Measurements from ENCODE around the gene C2orf78.
A peak's percentile ranks its signal among the peaks of the same experiment; 100 is the strongest.
"Not testable (repeated sequence)": the region's sequence is repeated elsewhere in the genome, so short reads cannot be mapped to it uniquely, and the experiment has no call there.

The C2orf78 gene

GRCh38 chr2:73783883-73784282 is at the start of gene C2orf78:
Gene C2orf78 (plus strand): TSS chr2:73784183. CDS start chr2:73784310, 127 bp downstream.
- not testable (repeated sequence) for DNase-seq (ENCODE audit: low read depth)

DNA sequence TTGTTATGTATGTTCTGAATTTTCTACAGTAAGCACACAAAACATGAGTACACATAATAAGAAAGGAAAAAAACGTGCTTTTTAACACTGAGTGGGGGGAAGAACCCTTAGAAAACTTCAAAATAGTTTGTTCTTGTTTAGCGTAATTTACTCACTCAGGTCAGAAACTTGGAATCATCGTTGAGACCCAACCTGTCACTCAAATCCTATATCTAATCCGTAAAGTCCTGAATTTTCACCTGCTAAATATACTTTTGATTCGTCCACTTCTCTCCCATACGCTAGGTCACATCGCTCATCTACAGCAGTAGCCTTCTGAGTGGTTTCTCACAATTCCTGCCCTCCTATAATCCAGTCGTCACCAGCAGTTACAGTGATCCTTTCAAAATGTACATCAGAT is 47.6 kb upstream of the C2orf78 start:
- DNase-seq (ENCODE audit: low read depth) = no peak

GRCh38 chr2:73736855-73737779 is 46.9 kb upstream of the C2orf78 start, which contains the start of gene TPRKB:
Gene TPRKB (minus strand): TSS chr2:73737345. CDS start chr2:73734569, 2,776 bp downstream.
- DNase-seq (ENCODE audit: low read depth) = peak; percentile 89

DNA sequence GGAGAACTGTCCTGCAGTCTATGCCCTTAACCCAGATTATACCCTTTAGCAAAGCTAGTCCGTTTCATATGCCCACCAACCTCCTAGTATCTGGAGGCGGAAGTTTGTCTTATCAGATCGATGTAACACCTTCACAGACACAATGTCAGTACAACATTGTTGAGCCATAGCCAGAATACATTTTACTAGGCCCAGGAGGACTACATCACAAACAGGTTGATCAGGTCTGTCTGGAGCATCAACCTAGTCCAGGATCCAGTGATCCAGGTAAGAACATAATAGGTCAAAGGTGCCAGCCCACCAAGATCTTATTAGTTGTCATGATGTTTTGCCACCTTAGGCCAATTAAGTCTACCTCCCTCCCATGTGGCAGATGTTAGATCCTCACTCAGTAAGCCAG is 44.9 kb upstream of the C2orf78 start:
- no peak for DNase-seq (ENCODE audit: low read depth)

- DNase-seq (ENCODE audit: low read depth) = no peak
Measured at GRCh38 chr2:73740767-73741166, 43.2 kb upstream of the C2orf78 start.

DNA sequence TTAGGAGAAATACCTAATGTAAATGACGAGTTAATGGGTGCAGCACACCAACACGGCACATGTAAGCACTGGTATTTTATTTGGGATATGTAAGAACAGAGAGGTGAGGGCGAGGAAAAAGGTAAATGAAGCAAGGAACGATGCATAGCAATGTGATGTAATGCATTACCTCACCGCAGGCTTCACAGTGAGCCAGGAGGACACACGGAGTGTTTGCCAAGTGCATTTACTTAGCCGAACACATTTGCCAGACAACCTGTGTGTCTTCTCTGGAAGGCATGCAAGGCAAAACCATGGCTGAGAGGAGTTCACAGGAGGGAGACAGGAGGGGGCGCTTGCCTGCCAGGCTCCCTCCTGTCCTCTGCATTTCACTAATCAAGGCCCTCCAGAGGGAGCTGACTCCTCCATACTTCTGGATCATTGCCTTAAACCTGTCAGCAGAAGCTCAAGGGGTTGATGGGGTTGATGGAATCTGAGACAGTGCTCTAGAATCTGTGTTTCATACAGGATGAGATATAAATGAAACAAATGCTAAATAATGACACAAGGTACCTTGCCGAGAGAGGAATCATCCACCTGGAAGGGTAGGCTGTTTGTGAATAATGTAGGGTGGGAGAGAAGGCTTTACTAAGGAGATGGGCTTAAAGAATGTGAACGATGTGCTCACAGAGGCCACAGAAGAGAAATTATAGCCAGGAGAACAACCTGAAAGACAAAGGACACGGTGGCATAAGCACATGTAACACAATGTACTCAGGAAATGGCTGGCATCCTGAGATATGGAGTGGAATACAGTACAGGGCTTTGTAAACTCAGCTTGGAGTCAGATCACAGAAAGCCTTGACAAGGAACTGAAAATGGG is 37.7 kb upstream of the C2orf78 start:
- DNase-seq (ENCODE audit: low read depth) = no peak

- no peak for DNase-seq (ENCODE audit: low read depth)
Measured at GRCh38 chr2:73746877-73747208, 37.1 kb upstream of the C2orf78 start.

DNA sequence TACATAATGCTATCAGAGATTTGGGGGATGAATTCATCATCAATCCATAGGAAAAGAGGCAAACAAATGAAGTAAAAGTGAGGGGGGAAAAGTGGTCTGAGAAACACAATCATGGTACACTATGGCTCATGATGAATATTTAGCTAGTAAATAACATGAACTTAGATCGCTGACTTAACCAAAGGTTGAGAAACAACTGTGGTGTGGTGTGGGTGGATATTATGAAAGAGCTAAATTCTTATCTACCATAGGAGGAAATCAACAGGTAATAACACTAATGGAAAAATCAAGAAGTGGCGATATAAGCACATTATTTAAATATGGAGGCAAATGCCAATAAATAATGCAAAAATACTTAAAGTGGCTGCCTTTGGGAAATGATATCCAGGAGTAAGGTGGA is 34.7 kb upstream of the C2orf78 start:
- no peak for DNase-seq (ENCODE audit: low read depth)

- DNase-seq (ENCODE audit: low read depth) = not testable (repeated sequence)
Measured at GRCh38 chr2:73754332-73754731, 29.7 kb upstream of the C2orf78 start.

DNA sequence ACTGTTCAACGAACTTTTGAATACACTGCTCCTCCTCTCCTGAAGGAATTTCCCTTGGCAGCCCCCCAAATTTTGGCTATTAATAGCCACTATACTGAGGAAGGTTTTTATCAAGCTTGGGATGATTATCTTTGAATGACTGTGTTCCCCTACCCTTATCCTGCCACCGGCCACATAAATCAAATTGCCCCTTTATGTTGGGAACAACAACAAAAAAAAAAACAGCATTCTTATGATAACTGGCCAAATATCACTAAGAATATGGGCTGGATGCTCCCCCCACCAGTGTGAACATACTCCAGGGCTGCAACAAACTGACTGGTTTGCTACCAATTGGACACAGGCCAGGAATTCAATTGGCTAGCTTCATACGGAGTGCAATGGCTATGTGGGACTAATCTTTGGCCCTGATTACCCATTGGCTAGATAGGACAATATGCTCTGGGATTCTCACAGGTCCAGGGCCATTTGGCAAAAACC is 24.7 kb upstream of the C2orf78 start:
- no peak for DNase-seq (ENCODE audit: low read depth)

DNA sequence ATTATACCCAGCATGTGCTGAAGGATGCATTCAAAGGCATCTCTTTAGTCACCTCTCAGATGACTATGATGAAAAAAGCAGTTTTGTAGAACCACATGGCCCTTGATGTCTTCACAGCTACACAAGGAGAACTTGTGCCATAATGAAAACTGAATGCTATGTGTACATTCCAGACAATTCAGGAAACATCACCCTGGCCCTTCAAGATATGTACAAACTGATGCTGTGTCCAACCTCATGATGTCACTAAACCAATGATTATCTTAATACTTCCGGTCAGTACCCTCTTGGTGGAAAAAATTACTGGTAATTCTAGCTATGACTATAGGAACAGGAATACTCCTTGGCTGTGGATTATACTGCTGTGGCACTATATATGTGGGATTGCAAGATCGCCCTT is 24.1 kb upstream of the C2orf78 start:
- DNase-seq (ENCODE audit: low read depth) = no peak

DNA sequence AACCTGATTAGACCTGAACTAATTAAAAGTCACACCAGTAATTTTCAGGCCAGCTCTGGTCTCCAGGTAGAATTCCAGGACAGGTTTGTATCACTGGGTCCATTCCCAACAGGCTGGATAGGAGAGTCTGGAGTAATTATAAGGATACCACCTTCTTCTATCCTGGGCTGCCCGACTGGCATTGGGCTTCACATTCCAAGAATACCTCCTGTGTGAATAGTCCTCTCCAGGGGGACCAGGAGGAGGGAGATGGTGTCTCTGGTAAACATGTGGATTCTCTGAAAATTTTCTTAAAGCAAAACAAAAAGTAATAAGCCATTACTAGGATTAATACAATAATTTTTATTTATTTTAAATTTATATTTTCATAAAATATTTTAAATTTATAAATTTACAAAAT is 21.4 kb upstream of the C2orf78 start:
- no peak for DNase-seq (ENCODE audit: low read depth)

- DNase-seq (ENCODE audit: low read depth) = no peak
Measured at GRCh38 chr2:73764945-73765344, 19.0 kb upstream of the C2orf78 start.

DNA sequence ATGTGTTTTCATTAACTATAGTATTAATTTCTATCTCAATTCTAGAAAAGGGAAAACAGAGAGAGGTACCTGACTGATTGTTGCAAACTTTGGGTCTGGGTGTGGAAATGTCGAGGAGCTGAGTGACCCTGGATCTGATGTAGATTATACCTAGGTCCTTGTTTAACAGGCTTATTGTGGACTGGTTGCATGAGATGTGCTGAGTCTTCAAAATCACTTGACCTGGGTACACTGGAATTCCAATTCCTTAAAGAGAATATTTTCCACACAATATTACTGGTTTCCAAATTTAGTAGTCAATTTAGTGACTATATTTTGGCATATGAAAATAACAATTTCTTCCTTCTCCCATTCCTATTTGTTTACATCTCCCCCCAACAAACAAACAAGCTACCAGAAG is 17.6 kb upstream of the C2orf78 start:
- no peak for DNase-seq (ENCODE audit: low read depth)

DNA sequence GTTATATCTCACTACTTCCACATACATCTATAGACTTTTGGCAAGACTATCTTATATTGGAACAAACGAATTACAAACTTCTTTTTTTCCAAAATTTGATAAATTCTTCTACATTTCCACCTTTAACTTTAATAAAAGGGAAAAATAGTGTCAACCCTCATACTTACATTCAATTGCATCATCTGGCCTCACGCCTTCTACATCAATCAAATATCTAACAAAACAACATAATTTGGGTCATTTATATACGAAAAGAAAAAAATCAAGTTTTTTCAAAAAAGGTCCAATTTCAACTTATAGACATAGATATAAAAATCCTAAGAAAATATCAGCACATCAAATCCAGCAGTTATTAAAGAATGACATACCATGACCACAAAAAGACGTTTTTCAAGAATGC is 17.0 kb upstream of the C2orf78 start:
- DNase-seq (ENCODE audit: low read depth) = no peak

DNA sequence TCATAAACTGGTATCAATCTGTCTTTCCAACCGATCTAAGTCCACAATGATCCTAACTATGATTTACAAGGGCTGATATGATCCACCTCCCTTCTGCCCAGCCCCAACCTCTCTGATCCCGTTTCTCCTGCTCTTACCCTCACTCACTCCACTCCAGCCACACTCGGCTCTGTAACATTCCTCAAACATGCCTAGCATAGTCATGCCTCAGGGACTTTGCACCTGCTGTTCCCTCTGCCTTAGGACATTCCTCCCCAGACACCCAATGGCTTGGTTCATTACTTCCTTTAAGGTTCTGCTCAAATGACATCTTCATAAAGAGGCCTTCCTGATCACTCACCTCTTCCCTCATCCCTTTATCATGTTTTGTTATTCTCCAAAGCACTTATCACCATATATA is 13.3 kb upstream of the C2orf78 start:
- DNase-seq (ENCODE audit: low read depth) = no peak

DNA sequence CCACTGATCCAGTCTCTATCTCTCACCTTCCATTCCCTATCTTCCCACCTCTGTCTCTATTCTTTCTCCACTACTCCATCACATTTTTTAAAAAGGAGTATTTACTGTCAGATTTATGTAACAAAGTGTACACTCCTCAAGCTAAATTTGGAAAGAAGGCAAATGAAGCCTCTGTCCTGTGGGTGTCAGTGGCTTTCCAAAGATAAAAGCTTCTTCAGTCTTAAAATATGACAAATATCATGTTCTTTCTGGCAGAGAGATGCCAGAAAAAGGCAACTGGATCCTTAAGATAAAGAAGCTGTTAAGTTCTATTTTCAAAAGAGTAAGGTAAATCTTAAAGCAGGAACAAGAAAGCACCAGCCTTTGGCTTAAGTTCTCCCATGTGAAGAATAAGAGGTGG is 11.2 kb upstream of the C2orf78 start:
- DNase-seq (ENCODE audit: low read depth) = no peak

GRCh38 chr2:73776381-73776780 is 7.6 kb upstream of the C2orf78 start:
- DNase-seq (ENCODE audit: low read depth) = no peak

DNA sequence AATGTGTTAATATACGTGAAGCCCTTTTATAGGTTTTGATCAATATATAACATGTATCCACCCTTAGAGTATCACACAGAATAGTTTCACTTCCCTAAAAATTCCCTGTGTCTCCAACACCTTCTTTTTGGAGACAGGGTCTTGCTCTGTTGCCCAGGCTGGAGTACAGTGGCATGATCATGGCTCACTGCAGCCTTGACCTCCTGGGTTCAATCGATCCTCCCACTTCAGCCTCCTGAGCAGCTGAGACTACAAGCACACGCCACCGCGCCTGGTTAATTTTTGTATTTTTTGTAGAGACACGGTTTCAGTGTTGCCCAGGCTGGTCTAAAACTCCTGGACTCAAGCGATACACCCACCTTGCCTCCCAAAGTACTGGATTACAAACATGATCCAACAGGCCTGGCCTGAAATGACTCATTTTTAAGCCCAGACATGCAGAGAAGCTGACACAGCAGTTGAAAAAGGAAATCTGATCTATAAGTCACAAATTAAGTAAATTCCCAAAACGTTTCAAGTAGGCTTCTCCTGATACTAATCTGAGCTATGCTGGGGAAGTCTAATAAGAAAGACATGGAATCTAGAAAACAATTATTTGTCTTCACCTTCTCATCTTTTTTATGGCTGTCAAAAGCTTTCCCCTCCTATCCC is 7.0 kb upstream of the C2orf78 start:
- no peak for DNase-seq (ENCODE audit: low read depth)

DNA sequence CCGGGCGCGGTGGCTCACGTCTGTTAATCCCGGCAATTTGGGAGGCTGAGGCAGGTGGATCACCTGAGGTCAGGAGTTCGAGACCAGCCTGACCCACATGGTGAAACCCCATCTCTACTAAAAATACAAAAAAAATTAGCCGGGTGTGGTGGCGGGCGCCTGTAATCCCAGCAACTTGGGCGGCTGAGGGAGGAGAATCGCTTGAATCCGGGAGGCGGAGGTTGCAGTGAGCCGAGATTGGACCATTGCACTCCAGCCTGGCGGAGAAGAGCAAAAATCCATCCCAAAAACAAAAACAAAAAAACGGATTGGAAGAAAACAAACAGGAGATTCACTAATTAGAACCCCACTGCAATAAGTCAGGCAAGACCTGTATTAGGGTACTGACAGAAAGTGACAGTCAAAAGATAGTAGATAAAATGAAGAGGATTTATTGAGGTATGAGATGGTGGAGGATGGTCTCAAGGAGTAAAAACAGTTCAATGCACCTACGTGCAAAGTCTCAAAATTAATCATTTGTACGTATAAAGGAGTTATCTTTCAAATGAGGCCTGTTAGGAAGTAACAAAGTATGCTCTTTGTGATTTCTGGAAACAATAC is 5.0 kb upstream of the C2orf78 start:
- DNase-seq (ENCODE audit: low read depth) = not testable (repeated sequence)

DNA sequence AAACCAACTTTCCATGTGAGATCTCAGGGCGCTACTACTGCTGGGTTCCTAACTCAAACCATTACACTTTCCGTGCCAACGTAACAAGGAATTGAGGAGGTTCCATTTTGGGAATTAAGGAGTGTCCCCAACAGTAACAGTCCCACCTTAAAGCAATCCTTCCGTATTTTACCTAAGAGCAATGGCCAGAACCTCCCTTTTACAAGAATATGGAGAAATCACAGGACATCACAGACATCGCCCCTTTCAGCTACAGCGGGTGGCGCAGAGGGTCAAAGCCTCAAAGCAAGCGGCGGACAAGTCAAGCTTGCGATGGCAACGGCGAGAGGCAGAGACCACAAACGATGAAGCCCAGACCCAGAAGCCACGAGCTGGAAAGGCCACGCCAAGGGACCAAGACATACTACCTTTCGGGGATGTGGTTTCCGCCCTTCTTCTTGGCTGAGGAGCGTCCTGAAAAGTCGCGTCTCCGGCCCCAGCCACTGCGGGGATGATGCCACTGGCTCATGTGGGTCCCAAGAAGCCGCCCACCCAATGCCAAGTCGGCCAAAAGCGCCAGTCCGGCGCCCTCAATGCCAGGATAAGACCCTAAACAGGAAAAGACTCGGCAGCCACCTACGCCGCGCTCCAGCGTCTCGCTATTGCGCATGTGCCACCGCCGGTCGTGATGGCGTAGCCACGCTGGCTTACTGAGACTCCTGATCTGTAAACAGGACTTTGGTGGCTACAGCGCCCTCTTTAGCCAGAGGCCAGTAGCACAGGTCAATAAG is 4.3 kb upstream of the C2orf78 start, which contains the start of gene DUSP11:
Gene DUSP11, minus strand, starts transcription at position 637 of the 770 bp plus-strand sequence. Its CDS starts 129 bp downstream, at position 508.
- peak; percentile 95 for DNase-seq (ENCODE audit: low read depth)

Data from stimulated activated CD8-positive, alpha-beta memory T cell treated with anti-CD3 and anti-CD28 coated beads, Interleukin-12 subunit alpha, Interleukin-12 subunit beta, amount 100 ng/mL, for 1 hour (primary cell).